NCI-H1092 (cell line): ENCODE data around the gene SEC23A.
A peak's percentile ranks its signal among the peaks of the same experiment; 100 is the strongest.
"Not testable (repeated sequence)": the region's sequence is repeated elsewhere in the genome, so short reads cannot be mapped to it uniquely, and the experiment has no call there.

Experiments used
- DNase-seq: peaks from one replicate; lab custom pipeline; 2025; lab: John Stamatoyannopoulos, UW

SEC23A gene

GRCh38 chr14:39030209-39030608 is 72.8 kb downstream of the SEC23A start:
- DNase-seq = no peak

- no peak for DNase-seq
Observed at GRCh38 chr14:39029789-39030188, 73.2 kb downstream of the SEC23A start.

- DNase-seq = no peak
Observed at GRCh38 chr14:39028620-39029019, 74.4 kb downstream of the SEC23A start.

- DNase-seq = no peak
Observed at GRCh38 chr14:39025810-39026627, 77.0 kb downstream of the SEC23A start.

- no peak for DNase-seq
Observed at GRCh38 chr14:39025250-39025809, 77.7 kb downstream of the SEC23A start.

GRCh38 chr14:39023939-39024871 is 78.8 kb downstream of the SEC23A start:
- DNase-seq = peak; percentile 70

GRCh38 chr14:39017096-39018016 is 85.7 kb downstream of the SEC23A start:
- DNase-seq = not testable (repeated sequence)

GRCh38 chr14:39016733-39017095 is 86.3 kb downstream of the SEC23A start:
- no peak for DNase-seq

- no peak for DNase-seq
Observed at GRCh38 chr14:39015964-39016577, 87.0 kb downstream of the SEC23A start.

GRCh38 chr14:39015360-39015961 is 87.6 kb downstream of the SEC23A start:
- peak; percentile 33 for DNase-seq

GRCh38 chr14:39014460-39014859 is 88.6 kb downstream of the SEC23A start:
- no peak for DNase-seq

GRCh38 chr14:39008965-39009364 is 94.1 kb downstream of the SEC23A start:
- not testable (repeated sequence) for DNase-seq

GRCh38 chr14:39006721-39007410 is 96.2 kb downstream of the SEC23A start:
- DNase-seq = no peak

GRCh38 chr14:39005044-39005880 is 97.8 kb downstream of the SEC23A start:
- DNase-seq = no peak

GRCh38 chr14:38999949-39000348 is 103.1 kb downstream of the SEC23A start:
- no peak for DNase-seq

GRCh38 chr14:38994731-38995130 is 108.3 kb downstream of the SEC23A start:
- peak; percentile 36 for DNase-seq

- DNase-seq = no peak
Observed at GRCh38 chr14:38993981-38994380, 109.1 kb downstream of the SEC23A start.

- no peak for DNase-seq
Observed at GRCh38 chr14:38992067-38992844, 110.8 kb downstream of the SEC23A start.
